H9 (cell line): Measurements from ENCODE around the gene SEL1L. TPM values are rescaled to one million over a fixed set of nuclear protein-coding genes. Genes with fewer than 3 reads are reported as not detected.

Source experiments
- DNase-seq: peaks from one replicate; pipeline ENCODE4 v3.0.0-alpha.2; 2017
- H2AFZ ChIP-seq: one replicate; pipeline ENCODE4 v1.6.1; 2013; ENCODE audit warnings: mild to moderate bottlenecking, low read length, control low read depth, moderate library complexity
- H2AK5ac ChIP-seq: 2 replicates; pipeline ENCODE4 v1.6.1; 2013; ENCODE audit warnings: low read length, control low read depth, mixed read lengths; ENCODE audit not compliant: insufficient read length
- H2BK120ac ChIP-seq: one replicate; pipeline ENCODE4 v1.6.1; 2013; ENCODE audit warnings: low read depth, mild to moderate bottlenecking, low read length, control low read depth, inconsistent platforms; ENCODE audit not compliant: poor library complexity, severe bottlenecking
- H2BK12ac ChIP-seq: 2 replicates; pipeline ENCODE4 v1.6.1; 2013; ENCODE audit warnings: low read length, control low read depth, mixed read lengths, low read depth; ENCODE audit not compliant: insufficient read length
- H2BK15ac ChIP-seq: 2 replicates; pipeline ENCODE4 v1.6.1; 2013; ENCODE audit warnings: low read depth, low read length, control low read depth
- H2BK20ac ChIP-seq: one replicate; pipeline ENCODE4 v1.6.1; 2013; ENCODE audit warnings: low read depth, mild to moderate bottlenecking, low read length, control low read depth, inconsistent platforms; ENCODE audit not compliant: poor library complexity, severe bottlenecking
- H2BK5ac ChIP-seq: 2 replicates; pipeline ENCODE4 v1.6.1; 2013; ENCODE audit warnings: low read length, control low read depth, mixed read lengths; ENCODE audit not compliant: insufficient read length
- H3K14ac ChIP-seq: 2 replicates; pipeline ENCODE4 v1.6.1; 2013; ENCODE audit warnings: low read length, control low read depth; ENCODE audit not compliant: insufficient read depth
- H3K18ac ChIP-seq: 2 replicates; pipeline ENCODE4 v1.6.1; 2013; ENCODE audit warnings: low read depth, mild to moderate bottlenecking, mixed read lengths, low read length, control low read depth; ENCODE audit not compliant: insufficient read length
- H3K23ac ChIP-seq: 2 replicates; pipeline ENCODE4 v1.6.1; 2013; ENCODE audit warnings: low read length, control low read depth, mixed read lengths, low read depth; ENCODE audit not compliant: insufficient read length
- H3K23me2 ChIP-seq: 2 replicates; pipeline ENCODE4 v1.6.1; 2013; ENCODE audit warnings: low read depth, mild to moderate bottlenecking, mixed read lengths, low read length, control low read depth; ENCODE audit not compliant: insufficient read length, poor library complexity, severe bottlenecking
- H3K27ac ChIP-seq: 2 replicates; pipeline ENCODE4 v1.5.1; 2013; ENCODE audit warnings: low read length, control low read depth, mixed read lengths, low read depth; ENCODE audit not compliant: insufficient read length
- H3K27me3 ChIP-seq: 2 replicates; pipeline ENCODE4 v1.6.1; 2013; ENCODE audit warnings: low read length, control low read depth, inconsistent platforms; ENCODE audit not compliant: insufficient read depth
- H3K4ac ChIP-seq: 2 replicates; pipeline ENCODE4 v1.6.1; 2013; ENCODE audit warnings: low read depth, mild to moderate bottlenecking, control low read depth, inconsistent platforms, low read length, moderate library complexity
- H3K4me1 ChIP-seq: 2 replicates; pipeline ENCODE4 v1.6.1; 2013; ENCODE audit warnings: low read length, control low read depth, inconsistent platforms; ENCODE audit not compliant: insufficient read depth
- H3K4me2 ChIP-seq: 2 replicates; pipeline ENCODE4 v1.6.1; 2013; ENCODE audit warnings: low read length, control low read depth, mixed read lengths; ENCODE audit not compliant: insufficient read length, insufficient read depth
- H3K56ac ChIP-seq: 2 replicates; pipeline ENCODE4 v1.6.1; 2013; ENCODE audit warnings: low read depth, mild to moderate bottlenecking, mixed read lengths, low read length, control low read depth; ENCODE audit not compliant: insufficient read length
- H3K79me1 ChIP-seq: 2 replicates; pipeline ENCODE4 v1.6.1; 2013; ENCODE audit warnings: low read depth, mild to moderate bottlenecking, moderate library complexity, low read length, control low read depth, inconsistent platforms; ENCODE audit not compliant: insufficient read depth, poor library complexity, severe bottlenecking
- H3K79me2 ChIP-seq: 2 replicates; pipeline ENCODE4 v1.6.1; 2013; ENCODE audit warnings: low read length, control low read depth, inconsistent platforms; ENCODE audit not compliant: insufficient read depth
- H3K9ac ChIP-seq: 2 replicates; pipeline ENCODE4 v1.6.1; 2013; ENCODE audit warnings: low read length, control low read depth, mixed read lengths; ENCODE audit not compliant: insufficient read length; ENCODE audit errors: extremely low read depth
- H3K9me3 ChIP-seq: one replicate; pipeline ENCODE4 v1.6.1; 2013; ENCODE audit warnings: low read depth, low read length, inconsistent platforms; ENCODE audit not compliant: control insufficient read depth
- H3T11ph ChIP-seq: one replicate; pipeline ENCODE4 v1.6.1; 2013; ENCODE audit warnings: mild to moderate bottlenecking, low read length, control low read depth, inconsistent platforms
- H4K20me1 ChIP-seq: one replicate; pipeline ENCODE4 v1.6.1; 2013; ENCODE audit not compliant: control insufficient read depth, insufficient read length, insufficient read depth
- H4K5ac ChIP-seq: 2 replicates; pipeline ENCODE4 v1.6.1; 2013; ENCODE audit warnings: low read depth, mild to moderate bottlenecking, mixed read lengths, low read length, control low read depth; ENCODE audit not compliant: insufficient read length
- H4K8ac ChIP-seq: replicated peaks from 2 replicates; pipeline ENCODE4 v1.6.1; 2013; ENCODE audit warnings: low read length, control low read depth, mixed read lengths, low read depth; ENCODE audit not compliant: insufficient read length
- H4K91ac ChIP-seq: 2 replicates; pipeline ENCODE4 v1.6.1; 2013; ENCODE audit warnings: low read depth, mild to moderate bottlenecking, moderate library complexity, mixed read lengths, low read length, control low read depth; ENCODE audit not compliant: insufficient read length
- H3K27ac Mint-ChIP-seq, 3 experiments: 2 replicates in 2 of 3; 3 replicates in 1 of 3; pipeline ENCODE4 v1.8.0; 2020 to 2021; ENCODE audit warnings: mixed read lengths in 3 of 3, mild to moderate bottlenecking in 1 of 3, moderate library complexity in 1 of 3
- H3K27me3 Mint-ChIP-seq: 2 replicates; pipeline ENCODE4 v1.8.0; 2021; ENCODE audit warnings: low read depth, mild to moderate bottlenecking, moderate library complexity, mixed read lengths
- H3K36me3 Mint-ChIP-seq, 3 experiments: 2 replicates in 2 of 3; 3 replicates in 1 of 3; pipeline ENCODE4 v1.8.0; 2020 to 2021; ENCODE audit warnings: low read depth in 3 of 3, mixed read lengths in 3 of 3; ENCODE audit not compliant: insufficient read depth in 1 of 3
- H3K4me1 Mint-ChIP-seq, 2 experiments: 2 replicates each; pipeline ENCODE4 v1.8.0; 2020; ENCODE audit warnings: mixed read lengths in 2 of 2
- H3K4me3 Mint-ChIP-seq, 2 experiments: 2 replicates in 1 of 2; 3 replicates in 1 of 2; pipeline ENCODE4 v1.8.0; 2020 to 2021; ENCODE audit warnings: mild to moderate bottlenecking in 2 of 2, mixed read lengths in 2 of 2, moderate library complexity in 1 of 2
- H3K9me3 Mint-ChIP-seq, 2 experiments: 2 replicates in 1 of 2; 3 replicates in 1 of 2; pipeline ENCODE4 v1.8.0; 2020; ENCODE audit warnings: mild to moderate bottlenecking in 2 of 2, mixed read lengths in 2 of 2, moderate library complexity in 1 of 2
- WGBS: extraction: QIAGEN DNeasy Blood & Tissue Kit; methylation state at CpG from one replicate; pipeline ENCODE4 v1.1.7; 2013; ENCODE audit warnings: missing lambda C conversion rate, low lambda C conversion rate, mixed read lengths; ENCODE audit not compliant: insufficient read length; ENCODE audit errors: extremely low coverage; 5-methylcytosine and 5-hydroxymethylcytosine counted together
- total RNA-seq: library from RNA; stranded (reverse); gene quantifications from 2 replicates; pipeline ENCODE4 v1.2.1, GENCODE V29; 2021
- TF ChIP-seq, protein P1 (sequence below): fragments of 200-600 bp; sonication (generic); conservative IDR thresholded peaks from 3 replicates; pipeline ENCODE4 v1.8.0; 2021; ENCODE audit warnings: antibody characterized with exemption, mild to moderate bottlenecking

The SEL1L gene
- total RNA-seq, 1 experiment from 2014 or later: 27.5 TPM

DNA sequence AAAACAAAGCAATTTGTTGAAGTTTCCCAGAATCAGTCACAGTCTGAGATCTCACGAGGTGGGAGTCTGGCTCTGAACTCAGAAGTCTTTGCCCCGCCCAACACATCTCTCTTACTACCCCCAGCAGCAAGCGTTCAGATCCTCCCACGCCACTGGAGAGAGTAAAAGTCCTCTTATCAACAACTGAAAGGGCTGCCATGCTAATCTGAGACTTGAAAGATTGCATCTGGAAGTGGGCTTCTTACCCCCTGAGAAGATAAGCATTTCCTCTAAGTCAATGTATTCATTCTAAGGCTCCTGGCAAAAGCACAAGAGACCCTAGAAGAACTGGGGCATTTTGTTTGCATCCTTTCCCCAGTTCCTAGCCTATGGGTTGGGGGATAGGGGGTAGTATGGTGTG, 99.4 kb downstream of the SEL1L start:
- Mint-ChIP-seq H3K27me3 (peaks cover 32% of the 10 kb centered on the region), H3K36me3 (peaks cover 0 to 4% (median 0%) of the 10 kb centered on the region in 3 experiments; a peak in 1 of 7 replicates), H3K27ac (peak overlapping the region in 1 of 3 experiments; percentile 43; a peak in 1 of 7 replicates), H3K4me1 (peaks cover 40 to 49% of the 10 kb centered on the region in 2 experiments), H3K4me3 (peak overlapping the region; percentile 89 to 92), H3K9me3 (no peaks in the 10 kb centered on the region)
- Histone ChIP-seq H4K5ac (no peak overlapping the region), H3K27me3 (peaks cover 7% of the 10 kb centered on the region; the same call in 1 of the 2 replicates), H3K27ac (no peak overlapping the region), H3K23me2 (peaks cover 16% of the 10 kb centered on the region), H2BK20ac (no peak overlapping the region), H3K18ac (no peak overlapping the region), H2AFZ (no peak overlapping the region), H3K14ac (no peak overlapping the region), H4K91ac (no peak overlapping the region), H3K23ac (no peak overlapping the region), H2AK5ac (no peak overlapping the region), H4K8ac (no peak overlapping the region), H4K20me1 (no peaks in the 10 kb centered on the region), H2BK5ac (no peak overlapping the region), H3K9me3 (no peaks in the 10 kb centered on the region), H3K79me2 (peaks cover 18% of the 10 kb centered on the region; the same call in 1 of the 2 replicates), H3K4ac (no peak overlapping the region), H2BK15ac (no peak overlapping the region), H2BK12ac (no peak overlapping the region), H3K9ac (no peak overlapping the region), H3T11ph (no peak overlapping the region), H3K4me1 (peaks cover 14% of the 10 kb centered on the region; the same call in 1 of the 2 replicates), H2BK120ac (no peak overlapping the region), H3K56ac (no peak overlapping the region), H3K79me1 (no peaks in the 10 kb centered on the region), H3K4me2 (peak overlapping the region; percentile 95)
- no CpG with 5 or more reads among the region's 4 CpGs for WGBS
- DNase-seq: no peak
- TF ChIP-seq, protein P1, sequence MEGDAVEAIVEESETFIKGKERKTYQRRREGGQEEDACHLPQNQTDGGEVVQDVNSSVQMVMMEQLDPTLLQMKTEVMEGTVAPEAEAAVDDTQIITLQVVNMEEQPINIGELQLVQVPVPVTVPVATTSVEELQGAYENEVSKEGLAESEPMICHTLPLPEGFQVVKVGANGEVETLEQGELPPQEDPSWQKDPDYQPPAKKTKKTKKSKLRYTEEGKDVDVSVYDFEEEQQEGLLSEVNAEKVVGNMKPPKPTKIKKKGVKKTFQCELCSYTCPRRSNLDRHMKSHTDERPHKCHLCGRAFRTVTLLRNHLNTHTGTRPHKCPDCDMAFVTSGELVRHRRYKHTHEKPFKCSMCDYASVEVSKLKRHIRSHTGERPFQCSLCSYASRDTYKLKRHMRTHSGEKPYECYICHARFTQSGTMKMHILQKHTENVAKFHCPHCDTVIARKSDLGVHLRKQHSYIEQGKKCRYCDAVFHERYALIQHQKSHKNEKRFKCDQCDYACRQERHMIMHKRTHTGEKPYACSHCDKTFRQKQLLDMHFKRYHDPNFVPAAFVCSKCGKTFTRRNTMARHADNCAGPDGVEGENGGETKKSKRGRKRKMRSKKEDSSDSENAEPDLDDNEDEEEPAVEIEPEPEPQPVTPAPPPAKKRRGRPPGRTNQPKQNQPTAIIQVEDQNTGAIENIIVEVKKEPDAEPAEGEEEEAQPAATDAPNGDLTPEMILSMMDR: no peak
